Endometrial microvascular endothelial cells (primary cell): ENCODE data around the gene TBC1D10A. TPM values are rescaled to one million over a fixed set of nuclear protein-coding genes. Genes with fewer than 3 reads are reported as not detected.

Experiments used
- in situ Hi-C: cut with HindIII; loops from 2 replicates; pipeline ENCODE4 v1.10.0; 2017; ENCODE audit warnings: low sequenced_read_pairs, low pct_unique_long_range_greater_than_20kb; ENCODE audit errors: inconsistent ontology term
- total RNA-seq: library from RNA; depleted of rRNA; stranded (reverse); fragments of >200 nt; gene quantifications from one replicate; pipeline ENCODE4 v1.2.3, GENCODE V29; 2015; ENCODE audit errors: inconsistent ontology term

Gene TBC1D10A
- total RNA-seq, 1 donor from 2014 or later: 12.1 TPM

- in situ Hi-C loops: no loop called here
Observed at GRCh38 chr22:30265131-30265720, 61.5 kb downstream of the TBC1D10A start.

- in situ Hi-C loops: no loop called here
Observed at GRCh38 chr22:30263883-30264282, 62.9 kb downstream of the TBC1D10A start.

DNA sequence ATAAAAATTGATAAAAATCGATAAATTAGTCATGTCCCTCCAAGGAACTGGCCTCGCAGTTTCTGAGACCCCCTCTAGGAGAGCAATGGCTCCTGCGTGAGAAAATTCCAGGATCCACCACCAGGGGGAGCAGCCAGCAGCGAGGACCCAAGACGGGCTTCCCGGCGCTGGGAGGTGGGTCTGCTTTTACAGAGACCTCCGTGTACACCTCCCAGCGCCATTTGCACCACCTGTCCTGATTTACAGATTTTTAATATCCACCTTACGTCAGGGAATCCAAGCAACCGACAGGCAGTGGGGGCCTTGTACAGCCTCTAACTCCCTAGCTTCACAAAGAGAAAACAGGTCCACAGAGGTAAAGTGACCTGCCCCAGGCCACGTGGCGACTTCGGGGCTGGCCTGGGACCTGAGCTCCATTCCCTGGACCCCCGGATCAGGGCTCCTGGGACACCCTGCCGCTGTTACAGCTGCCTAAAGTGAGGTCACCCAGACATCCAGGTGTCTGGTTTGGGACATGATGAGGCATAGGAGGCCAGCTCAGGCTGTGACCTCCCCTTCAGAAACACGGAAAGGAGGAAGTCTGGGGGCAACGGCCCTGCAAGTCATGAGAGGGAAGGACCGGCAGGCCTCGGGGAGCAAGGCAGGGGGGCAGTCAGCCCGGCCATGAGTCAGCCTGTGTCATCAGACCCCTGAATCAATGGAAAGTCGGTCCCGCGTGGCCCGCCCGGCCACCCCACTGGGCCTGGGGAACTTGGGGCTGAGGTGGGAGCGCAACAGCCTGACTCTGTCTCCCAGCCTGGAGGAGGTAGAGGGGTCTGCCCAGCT is 63.6 kb downstream of the TBC1D10A start:
- in situ Hi-C loops: no loop called here

DNA sequence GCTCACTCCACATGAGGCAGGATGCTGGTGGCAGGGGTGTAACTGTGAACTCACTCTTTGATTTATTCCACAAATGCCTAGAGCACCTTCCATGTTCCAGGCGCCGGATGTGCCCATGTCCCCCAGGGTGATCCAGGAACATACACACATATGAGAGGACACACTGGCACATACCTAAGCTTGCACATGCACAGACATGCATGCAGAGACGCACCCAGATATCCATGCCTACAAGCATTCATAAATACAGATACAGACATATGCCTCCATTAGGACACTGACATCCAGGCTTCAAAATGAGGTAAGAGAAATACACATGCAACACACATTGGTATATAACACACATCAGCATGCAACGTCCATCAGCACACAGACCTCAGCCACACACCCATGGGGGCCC is 64.6 kb downstream of the TBC1D10A start:
- in situ Hi-C loops: no loop called here

DNA sequence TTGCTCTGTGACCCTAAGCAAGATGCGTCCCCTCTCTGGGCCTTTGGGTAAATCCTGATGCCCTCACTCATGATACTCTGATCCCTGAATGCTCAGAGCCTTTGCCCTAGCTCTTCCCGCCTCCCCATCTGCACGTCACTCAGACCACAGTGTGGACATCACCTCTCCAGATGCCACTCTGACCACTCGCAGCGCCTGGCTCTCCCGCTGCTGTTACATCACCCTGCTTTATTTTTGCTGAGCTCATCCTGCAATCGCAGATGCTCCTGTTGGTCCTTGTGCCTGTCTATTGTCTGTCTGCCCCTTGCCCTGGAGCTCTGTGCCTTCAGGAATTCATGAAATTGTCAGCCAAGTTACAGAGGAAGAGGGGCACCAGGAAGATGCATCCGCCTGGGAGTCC is 65.6 kb downstream of the TBC1D10A start:
- in situ Hi-C loops: no loop called here

GRCh38 chr22:30260682-30261081 is 66.1 kb downstream of the TBC1D10A start:
- in situ Hi-C loops: no loop called here

DNA sequence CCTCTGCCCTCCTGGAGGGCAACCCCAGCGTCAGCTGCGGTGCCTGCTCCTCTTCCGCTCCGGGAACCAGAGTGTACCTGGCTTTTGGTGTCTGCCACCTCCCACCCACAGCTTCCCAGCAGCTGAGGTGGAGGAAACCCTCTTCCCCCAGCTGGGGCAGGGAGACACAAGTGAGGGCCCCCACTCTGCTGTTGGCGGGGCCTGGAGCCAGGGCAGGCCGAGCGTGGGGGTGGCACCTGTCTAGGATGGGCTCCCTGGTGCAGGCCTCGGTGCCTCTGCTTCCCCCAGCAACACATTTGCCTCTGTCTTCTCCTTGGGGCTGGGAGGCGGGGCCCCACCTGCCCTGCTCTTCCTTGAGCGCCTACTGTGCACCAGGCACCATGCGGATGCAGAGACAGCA is 66.5 kb downstream of the TBC1D10A start:
- in situ Hi-C loops: no loop called here

DNA sequence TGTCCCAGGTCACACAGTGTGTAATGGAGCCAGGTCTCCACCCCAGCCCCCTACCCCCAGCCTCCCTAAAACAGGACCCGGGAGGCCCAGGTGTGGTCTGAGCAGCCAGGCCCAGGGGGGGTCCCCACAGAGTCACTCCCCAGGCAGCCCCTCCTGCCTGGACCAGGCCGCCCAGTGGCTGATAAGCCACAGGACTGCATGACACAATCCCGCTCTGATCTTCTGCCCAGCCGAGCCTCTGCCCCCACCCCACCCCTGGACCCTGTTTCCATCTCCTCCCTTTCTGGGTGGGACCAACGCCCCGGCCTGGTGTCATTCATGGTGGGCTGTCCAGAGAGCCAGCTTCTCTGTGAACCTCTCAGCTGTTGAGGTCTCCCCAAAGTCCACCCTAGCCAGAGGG is 72.4 kb downstream of the TBC1D10A start:
- in situ Hi-C loops: no loop called here

DNA sequence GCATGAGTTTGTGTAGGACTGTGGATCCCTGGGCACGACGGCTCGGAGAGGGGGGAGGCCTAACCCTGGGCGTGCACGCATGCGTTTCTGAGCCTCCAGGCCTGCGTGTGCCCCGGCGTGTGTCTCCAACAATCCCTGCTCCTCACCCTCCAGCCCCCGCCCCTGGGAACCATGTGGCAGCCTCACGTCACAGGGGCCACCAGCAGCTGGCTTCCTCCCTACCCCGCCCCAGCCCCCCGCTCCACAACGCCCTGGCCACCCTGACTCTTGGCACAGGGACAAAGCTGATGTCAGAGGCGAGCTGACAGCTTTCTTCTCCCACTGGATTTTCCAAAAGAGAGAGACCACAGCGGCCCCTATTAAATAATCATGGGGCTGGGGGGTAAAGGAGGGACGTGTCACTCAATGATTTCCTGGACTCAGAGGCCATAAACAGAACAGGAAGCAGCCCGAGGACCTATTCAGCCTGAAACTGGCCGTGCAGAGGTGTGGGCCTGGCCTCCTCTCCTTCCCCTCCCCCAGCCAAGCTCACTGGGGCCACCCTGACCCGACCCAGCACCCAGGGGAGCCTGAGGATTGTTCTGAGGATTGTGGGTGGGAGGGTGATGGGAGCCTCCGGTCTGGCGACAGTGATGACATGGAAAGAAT is 73.4 kb downstream of the TBC1D10A start:
- in situ Hi-C loops: no loop called here

DNA sequence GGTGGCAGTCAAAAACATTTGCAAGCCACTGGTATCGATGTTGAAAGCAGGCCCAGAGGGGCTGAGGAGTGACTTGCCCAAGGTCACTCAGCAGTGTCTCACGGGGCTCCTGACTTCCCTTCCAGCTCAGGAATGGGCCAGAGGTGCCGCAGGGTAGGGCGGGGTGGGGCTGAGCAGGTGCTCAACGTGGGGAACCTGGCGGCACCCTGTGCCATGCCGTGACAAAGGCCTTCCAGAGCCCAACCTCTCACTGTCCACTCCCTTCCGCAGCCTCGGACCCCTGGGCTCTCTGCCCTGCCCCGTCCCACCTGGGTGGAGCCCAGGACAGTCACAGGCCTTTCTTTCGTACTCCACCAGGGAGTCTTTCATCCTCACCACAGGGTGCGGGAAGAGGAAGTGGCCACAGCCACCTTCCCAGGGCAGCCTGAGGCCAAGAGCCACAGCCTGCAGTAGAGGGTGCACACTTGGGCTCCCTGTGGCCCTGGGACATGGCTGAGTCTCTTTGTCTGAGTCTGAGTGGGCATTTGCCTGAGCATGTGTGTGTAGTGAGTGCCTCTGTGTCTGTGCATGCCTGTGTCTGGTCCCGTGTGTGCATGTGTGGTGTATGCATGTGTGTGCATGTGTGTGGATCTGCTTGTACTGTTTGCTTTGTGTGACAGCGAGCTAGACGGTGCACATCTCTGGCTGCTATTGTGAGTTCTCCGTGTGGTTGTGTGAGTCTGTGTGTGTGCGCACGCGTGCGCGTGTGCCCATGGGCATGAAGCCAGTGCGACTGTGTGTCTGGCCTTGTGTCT is 74.1 kb downstream of the TBC1D10A start:
- in situ Hi-C loops: no loop called here

DNA sequence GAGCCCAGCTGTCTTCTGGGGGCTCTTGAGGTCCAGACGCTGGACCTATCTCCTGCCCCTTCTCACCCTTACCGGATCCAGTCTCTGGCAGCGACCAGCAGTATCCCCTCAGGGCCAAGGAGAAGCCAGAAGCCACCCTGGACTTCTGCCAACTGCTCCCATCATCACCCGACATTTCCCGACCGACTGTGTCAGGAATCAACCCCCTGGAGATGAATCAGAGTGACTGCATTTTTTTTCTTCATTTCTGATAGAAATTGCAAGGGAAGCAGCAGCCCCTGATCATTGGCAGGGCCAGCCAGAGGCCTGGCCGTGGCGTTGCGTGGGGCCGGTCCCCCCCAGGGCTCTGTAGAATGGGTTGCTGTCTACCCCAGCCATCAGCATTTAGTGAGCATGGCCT is 75.0 kb downstream of the TBC1D10A start:
- in situ Hi-C loops: no loop called here

- in situ Hi-C loops: no loop called here
Observed at GRCh38 chr22:30250661-30251267, 76.0 kb downstream of the TBC1D10A start.

DNA sequence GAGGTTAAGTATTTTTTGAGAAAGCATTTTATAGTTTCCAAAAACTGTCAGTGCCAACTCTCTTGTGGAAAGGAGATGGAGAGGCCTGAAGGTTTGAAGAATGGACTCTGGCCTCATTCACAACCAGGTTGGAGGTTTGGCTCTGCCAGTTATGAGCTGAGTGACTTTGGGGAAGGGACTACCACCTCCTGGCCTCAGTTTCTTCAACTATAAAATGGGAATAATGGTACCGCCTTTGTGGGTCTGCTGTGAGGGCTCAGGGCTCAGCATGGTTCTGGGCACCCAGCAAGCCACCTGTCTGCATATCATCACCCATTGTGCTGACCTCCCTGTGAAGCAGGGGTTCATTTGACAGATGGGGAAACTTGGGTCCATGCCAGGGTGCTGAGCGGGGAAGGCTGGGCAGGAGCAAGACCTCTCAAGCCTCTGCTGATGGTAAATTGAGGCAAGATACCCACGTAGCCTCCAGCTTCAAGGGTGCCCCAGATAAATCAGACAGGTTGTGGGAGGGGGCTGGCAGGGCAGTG is 76.6 kb downstream of the TBC1D10A start:
- in situ Hi-C loops: no loop called here

GRCh38 chr22:30249049-30250038 is 77.4 kb downstream of the TBC1D10A start:
- in situ Hi-C loops: no loop called here

- in situ Hi-C loops: no loop called here
Observed at GRCh38 chr22:30248484-30248883, 78.3 kb downstream of the TBC1D10A start.

GRCh38 chr22:30247974-30248373 is 78.8 kb downstream of the TBC1D10A start:
- in situ Hi-C loops: no loop called here

DNA sequence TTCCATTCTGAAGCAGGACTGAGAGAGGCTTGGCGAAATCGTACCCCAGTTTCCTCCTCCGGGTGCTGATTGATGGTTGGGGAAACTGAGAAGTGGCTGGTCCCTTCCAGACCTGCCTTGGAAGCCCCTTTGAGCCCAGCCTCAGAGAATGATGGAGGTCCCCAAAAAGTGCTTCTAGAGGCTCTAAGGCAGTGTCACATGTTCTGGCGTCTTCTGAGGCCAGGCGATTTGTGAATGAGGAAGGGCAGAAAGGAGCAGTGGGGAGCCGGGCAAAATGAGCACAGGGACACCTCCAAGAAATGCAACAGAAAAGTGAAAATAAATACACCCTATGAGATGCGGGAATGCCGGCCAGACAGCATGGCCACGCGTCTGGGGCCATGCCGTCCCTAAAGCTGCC is 79.2 kb downstream of the TBC1D10A start:
- in situ Hi-C loops: no loop called here
